ENCODE results near the gene SLC35F4. TPM values are rescaled to one million over a fixed set of nuclear protein-coding genes. Genes with fewer than 3 reads are reported as not detected.

The SLC35F4 gene
- total RNA-seq, 1 experiment from 2014 or later = not detected

DNA sequence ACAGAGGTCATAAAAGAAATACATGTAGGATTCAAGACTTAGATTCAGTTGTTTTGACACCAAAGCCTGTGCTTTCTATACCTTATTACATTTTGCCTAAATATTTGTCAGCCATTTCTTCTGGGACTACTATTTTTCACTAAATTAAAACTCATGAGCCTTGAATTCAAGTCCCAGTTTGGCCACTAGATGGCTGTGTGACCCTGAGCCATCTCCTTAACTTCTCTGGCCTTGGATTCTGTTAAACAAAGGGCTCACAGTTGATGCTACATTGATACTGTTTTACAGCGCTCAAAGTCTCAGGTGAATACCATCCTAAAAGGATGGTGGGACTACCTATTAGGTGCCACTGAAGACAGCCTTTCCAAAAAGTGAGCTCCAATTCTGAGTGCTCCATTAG lies 332.7 kb downstream of the SLC35F4 start:
- no peaks in the 10 kb centered on the region for H3K4me1 ChIP-seq (ENCODE audit: insufficient read depth, low read length)
- POLR2A ChIA-PET (ENCODE audit: unreplicated experiment) = no interaction called here
- no peak overlapping the region for H3K4me2 ChIP-seq (ENCODE audit: low read length)
- no peaks in the 10 kb centered on the region for H3K9me2 ChIP-seq (replicated peaks; ENCODE audit: low read length)
- no peaks in the 10 kb centered on the region for H4K20me1 ChIP-seq (ENCODE audit: low read length)
- H3K27ac ChIP-seq (ENCODE audit: low read length) = no peak overlapping the region
- intact Hi-C loops (cut with micrococcal nuclease) = loop anchor here (5.0 to 10.0 kb wide), 3 partner anchors 349 to 632 kb away; no protein-coding TSS in a partner anchor
- no peaks in the 10 kb centered on the region for H3K36me3 ChIP-seq (ENCODE audit: low read depth, low read length)
- no TSS peak for BruUV-seq (replicated peaks)
- no peaks in the 10 kb centered on the region for H3K79me2 ChIP-seq (ENCODE audit: low read length)
- H3K27me3 ChIP-seq (ENCODE audit: low read length) = peaks cover 28% of the 10 kb centered on the region
- H3K9ac ChIP-seq (ENCODE audit: low read length) = no peak overlapping the region
- CTCF ChIA-PET = interaction anchor here (0.6 kb wide), 1 partner anchor 1592 kb away, joined by 4 read pairs; no protein-coding TSS in a partner anchor
- H2AFZ ChIP-seq (ENCODE audit: low read length) = no peak overlapping the region
- peak; percentile 83 for DNase-seq
- H3K9me3 ChIP-seq (ENCODE audit: low read length) = no peaks in the 10 kb centered on the region
- ATAC-seq = peak; percentile 70
- TF ChIP-seq EZH2 (IDR thresholded peaks at IDR 0.05; ENCODE audit: low read length, unreplicated experiment) = no peak
- no peak for TF ChIP-seq EZH2phosphoT487 (IDR thresholded peaks at IDR 0.05; ENCODE audit: borderline replicate concordance, low read length)
- TF ChIP-seq CTCF (conservative IDR thresholded peaks at IDR 0.05; ENCODE audit: low read depth, low read length) = peak; percentile 96
- H3F3A ChIP-seq (ENCODE audit: low read length, unreplicated experiment) = no peaks in the 10 kb centered on the region
- H3K4me3 ChIP-seq (ENCODE audit: low read length) = no peak overlapping the region

- no peaks in the 10 kb centered on the region for H3K9me2 ChIP-seq (replicated peaks; ENCODE audit: low read length)
- H3K4me2 ChIP-seq (ENCODE audit: low read length) = no peak overlapping the region
- no peaks in the 10 kb centered on the region for H3K9me3 ChIP-seq (ENCODE audit: low read length)
- H3K4me1 ChIP-seq (ENCODE audit: insufficient read depth, low read length) = no peaks in the 10 kb centered on the region
- no peaks in the 10 kb centered on the region for H3K79me2 ChIP-seq (ENCODE audit: low read length)
- peaks cover 30% of the 10 kb centered on the region for H3K27me3 ChIP-seq (ENCODE audit: low read length)
- H3K4me3 ChIP-seq (ENCODE audit: low read length) = no peak overlapping the region
- intact Hi-C loops (cut with micrococcal nuclease) = loop anchor here (5.0 to 10.0 kb wide), 3 partner anchors 352 to 634 kb away; no protein-coding TSS in a partner anchor
- no peak for DNase-seq
- ChIA-PET CTCF (no interaction called here), POLR2A (ENCODE audit: unreplicated experiment) (interaction anchor here (0.6 kb wide), 1 partner anchor 25 kb away, joined by 4 read pairs; no protein-coding TSS in a partner anchor)
- no peak overlapping the region for H3K27ac ChIP-seq (ENCODE audit: low read length)
- no peaks in the 10 kb centered on the region for H3K36me3 ChIP-seq (ENCODE audit: low read depth, low read length)
- ATAC-seq = no peak
- no peaks in the 10 kb centered on the region for H3F3A ChIP-seq (ENCODE audit: low read length, unreplicated experiment)
- no peak overlapping the region for H2AFZ ChIP-seq (ENCODE audit: low read length)
- H4K20me1 ChIP-seq (ENCODE audit: low read length) = no peaks in the 10 kb centered on the region
- BruUV-seq (replicated peaks) = no TSS peak
- no peak overlapping the region for H3K9ac ChIP-seq (ENCODE audit: low read length)
- TF ChIP-seq EZH2phosphoT487 (IDR thresholded peaks at IDR 0.05; ENCODE audit: borderline replicate concordance, low read length) (no peak), CTCF (conservative IDR thresholded peaks at IDR 0.05; ENCODE audit: low read depth, low read length) (no peak), EZH2 (IDR thresholded peaks at IDR 0.05; ENCODE audit: low read length, unreplicated experiment) (no peak)
Measured at GRCh38 chr14:57530571-57530970, 335.3 kb downstream of the SLC35F4 start.

DNA sequence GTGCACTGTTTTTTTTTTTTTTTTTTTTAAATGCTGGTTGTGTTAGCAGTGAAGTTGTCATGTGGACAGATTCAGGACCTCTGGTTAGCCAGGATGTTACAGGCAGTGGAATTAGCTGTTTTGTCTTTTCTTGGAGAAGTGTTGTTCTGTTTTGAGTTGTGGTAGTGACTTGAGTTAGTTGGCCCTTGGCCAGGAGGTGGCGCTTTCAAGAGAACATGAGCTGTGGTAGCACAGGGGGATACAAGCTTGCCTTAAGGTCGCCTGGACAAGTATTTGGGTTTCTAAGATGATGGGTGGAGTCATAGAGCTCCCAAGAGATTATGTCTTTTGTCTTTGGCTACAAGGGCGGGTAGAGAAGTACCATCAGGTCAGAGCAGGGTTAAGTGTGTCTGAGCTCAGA lies 338.9 kb downstream of the SLC35F4 start:
- Histone ChIP-seq H3K27ac (ENCODE audit: low read length) (no peak overlapping the region), H4K20me1 (ENCODE audit: low read length) (no peaks in the 10 kb centered on the region), H3K9me2 (replicated peaks; ENCODE audit: low read length) (no peaks in the 10 kb centered on the region), H3K4me3 (ENCODE audit: low read length) (no peak overlapping the region), H3K36me3 (ENCODE audit: low read depth, low read length) (no peaks in the 10 kb centered on the region), H3K9ac (ENCODE audit: low read length) (no peak overlapping the region), H2AFZ (ENCODE audit: low read length) (no peak overlapping the region), H3K4me2 (ENCODE audit: low read length) (no peak overlapping the region), H3F3A (ENCODE audit: low read length, unreplicated experiment) (no peaks in the 10 kb centered on the region), H3K9me3 (ENCODE audit: low read length) (no peaks in the 10 kb centered on the region), H3K79me2 (ENCODE audit: low read length) (no peaks in the 10 kb centered on the region), H3K27me3 (ENCODE audit: low read length) (peaks cover 25% of the 10 kb centered on the region), H3K4me1 (ENCODE audit: insufficient read depth, low read length) (no peaks in the 10 kb centered on the region)
- ChIA-PET CTCF (interaction anchor here (0.5 to 0.6 kb wide), 2 partner anchors 72 to 131 kb away, joined by 3 to 4 read pairs; no protein-coding TSS in a partner anchor), POLR2A (ENCODE audit: unreplicated experiment) (no interaction called here)
- no TSS peak for BruUV-seq (replicated peaks)
- TF ChIP-seq EZH2phosphoT487 (IDR thresholded peaks at IDR 0.05; ENCODE audit: borderline replicate concordance, low read length) (no peak), CTCF (conservative IDR thresholded peaks at IDR 0.05; ENCODE audit: low read depth, low read length) (peak; percentile 45; the same call in 1 of the 2 replicates), EZH2 (IDR thresholded peaks at IDR 0.05; ENCODE audit: low read length, unreplicated experiment) (no peak)
- intact Hi-C loops (cut with micrococcal nuclease) = no loop called here
- DNase-seq = no peak
- ATAC-seq = no peak
